ENCODE data around the gene REV3L. TPM values are rescaled to one million over a fixed set of nuclear protein-coding genes. Genes with fewer than 3 reads are reported as not detected.

Gene REV3L
- total and polyA plus RNA-seq, 2 donors (not counting 3 experiments of a cell fraction or from before 2014, with no cell fraction given), result 6.0 to 22.7 TPM

DNA sequence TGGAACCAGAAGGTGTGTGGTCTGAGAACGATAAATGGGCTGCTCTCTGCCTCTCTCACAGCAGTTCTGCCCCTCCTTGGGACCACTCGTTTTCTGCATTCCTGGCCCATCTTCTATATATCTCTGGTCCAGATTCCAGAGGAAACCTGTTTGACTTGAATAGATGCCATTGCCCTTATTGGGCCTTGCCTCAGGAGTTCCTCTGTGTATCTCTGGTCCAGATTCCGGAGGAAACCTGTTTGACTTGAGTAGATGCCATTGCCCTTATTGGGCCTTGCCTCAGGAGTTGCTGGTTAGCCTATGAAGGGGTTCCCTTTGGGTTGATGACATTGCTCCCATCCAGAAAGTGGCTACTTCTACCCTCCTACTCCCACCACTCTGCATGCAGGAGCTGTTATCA, 206.3 kb downstream of the REV3L start:
- no peak overlapping the region for H3K9ac ChIP-seq (replicated peaks; ENCODE audit: extremely low read depth, insufficient read depth, low read length)
- FAIRE-seq (no peak), DNase-seq (ENCODE audit: low read depth, low spot score) (no peak)
- H3K4me3 ChIP-seq (replicated peaks in 1 of 3; ENCODE audit: insufficient read depth in 1 of 3, low read depth in 1 of 3, low read length in 3 of 3), result no peak overlapping the region
- no peaks in the 10 kb centered on the region for H3K79me2 ChIP-seq (ENCODE audit: control insufficient read depth, insufficient read depth, low read length)
- H3K9me3 ChIP-seq (replicated peaks; ENCODE audit: control insufficient read depth, insufficient read depth, low read length), result no peaks in the 10 kb centered on the region
- H3K27me3 ChIP-seq (ENCODE audit: control insufficient read depth in 2 of 2, insufficient read depth in 2 of 2, low read length in 2 of 2), result no peaks in the 10 kb centered on the region
- no TSS peak for BruUV-seq (replicated peaks)
- H3K36me3 ChIP-seq (ENCODE audit: control insufficient read depth in 2 of 2, extremely low read depth in 1 of 2, insufficient read depth in 2 of 2, low read length in 2 of 2), result peaks cover 2 to 5% of the 10 kb centered on the region in 2 experiments
- ChIA-PET POLR2A (no interaction called here), CTCF (no interaction called here)
- no peak for TF ChIP-seq GATA2 (IDR thresholded peaks at IDR 0.05; ENCODE audit: insufficient read depth, insufficient read length, low read depth, low read length)
- TF ChIP-seq MYC (IDR thresholded peaks at IDR 0.05; ENCODE audit: low read depth, low read length), result no peak
- no peak for TF ChIP-seq JUN (IDR thresholded peaks at IDR 0.05; ENCODE audit: borderline replicate concordance, insufficient read depth, insufficient read length, low read depth)
- TF ChIP-seq EZH2 (IDR thresholded peaks at IDR 0.05; ENCODE audit: borderline replicate concordance, low read depth, low read length, severe bottlenecking), result no peak
- TF ChIP-seq, protein P1, sequence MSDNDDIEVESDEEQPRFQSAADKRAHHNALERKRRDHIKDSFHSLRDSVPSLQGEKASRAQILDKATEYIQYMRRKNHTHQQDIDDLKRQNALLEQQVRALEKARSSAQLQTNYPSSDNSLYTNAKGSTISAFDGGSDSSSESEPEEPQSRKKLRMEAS (IDR thresholded peaks at IDR 0.05; ENCODE audit: insufficient read depth, insufficient read length), result no peak
- no peak for TF ChIP-seq POLR2AphosphoS5 (IDR thresholded peaks at IDR 0.05; ENCODE audit: insufficient read depth, low read depth, low read length)
- dilution Hi-C loops (cut with MboI; ENCODE audit: extremely low pct_ligation_motif_present, low sequenced_read_pairs), result no loop called here
- intact Hi-C loops (cut with micrococcal nuclease), result no loop called here
- no peak overlapping the region for H2AFZ ChIP-seq (ENCODE audit: low read depth, low read length)
- H3K4me1 ChIP-seq (ENCODE audit: control insufficient read depth, extremely low read depth, insufficient read depth, low read length), result no peaks in the 10 kb centered on the region
- no peaks in the 10 kb centered on the region for H3K9me1 ChIP-seq (replicated peaks; ENCODE audit: control insufficient read depth, extremely low read depth, insufficient read depth, low read length)
- H3K4me2 ChIP-seq (ENCODE audit: insufficient read depth, low read length), result no peak overlapping the region
- no peak overlapping the region for H3K27ac ChIP-seq (ENCODE audit: insufficient read depth, low read depth, low read length)
- H4K20me1 ChIP-seq (replicated peaks; ENCODE audit: control insufficient read depth, extremely low read depth, insufficient read depth, low read length), result no peaks in the 10 kb centered on the region

DNA sequence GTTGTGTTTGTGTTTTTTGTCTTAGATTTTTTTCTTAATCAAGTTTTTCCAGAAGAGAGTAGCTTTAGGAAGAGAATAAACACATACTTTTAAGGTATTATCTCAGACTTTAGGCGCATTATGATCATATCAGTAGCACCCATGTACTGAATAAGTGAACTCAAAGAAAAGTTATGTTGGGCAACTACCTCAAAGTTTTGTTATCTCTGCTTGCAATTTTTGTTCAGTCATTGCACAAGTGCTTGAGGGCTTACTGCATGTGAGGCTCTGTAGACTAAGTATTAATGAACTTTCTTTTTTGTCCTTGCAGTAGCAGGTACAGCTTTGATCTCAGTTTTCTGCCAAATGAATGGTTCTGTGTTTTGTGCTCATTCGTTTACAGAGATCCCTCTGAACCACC, 206.7 kb downstream of the REV3L start:
- no peaks in the 10 kb centered on the region for H3K4me1 ChIP-seq (ENCODE audit: control insufficient read depth, extremely low read depth, insufficient read depth, low read length)
- peaks cover 2 to 5% of the 10 kb centered on the region in 2 experiments for H3K36me3 ChIP-seq (ENCODE audit: control insufficient read depth in 2 of 2, extremely low read depth in 1 of 2, insufficient read depth in 2 of 2, low read length in 2 of 2)
- H3K4me2 ChIP-seq (ENCODE audit: insufficient read depth, low read length), result no peak overlapping the region
- no peaks in the 10 kb centered on the region for H3K79me2 ChIP-seq (ENCODE audit: control insufficient read depth, insufficient read depth, low read length)
- intact Hi-C loops (cut with micrococcal nuclease), result no loop called here
- no peaks in the 10 kb centered on the region for H3K27me3 ChIP-seq (ENCODE audit: control insufficient read depth in 2 of 2, insufficient read depth in 2 of 2, low read length in 2 of 2)
- no peaks in the 10 kb centered on the region for H3K9me1 ChIP-seq (replicated peaks; ENCODE audit: control insufficient read depth, extremely low read depth, insufficient read depth, low read length)
- POLR2A ChIA-PET, result no interaction called here
- no peak overlapping the region for H3K27ac ChIP-seq (ENCODE audit: insufficient read depth, low read depth, low read length)
- H3K9me3 ChIP-seq (replicated peaks; ENCODE audit: control insufficient read depth, insufficient read depth, low read length), result no peaks in the 10 kb centered on the region
- no TSS peak for BruUV-seq (replicated peaks)
- DNase-seq (ENCODE audit: low read depth, low spot score) (no peak), FAIRE-seq (no peak)
- TF ChIP-seq FOS (IDR thresholded peaks at IDR 0.05; ENCODE audit: borderline replicate concordance, insufficient read depth, low read length), result no peak
- TF ChIP-seq EZH2 (IDR thresholded peaks at IDR 0.05; ENCODE audit: borderline replicate concordance, low read depth, low read length, severe bottlenecking), result no peak
- no peak for TF ChIP-seq POLR2A (IDR thresholded peaks at IDR 0.05; ENCODE audit: low read depth, low read length)
- TF ChIP-seq GATA2 (IDR thresholded peaks at IDR 0.05; ENCODE audit: insufficient read depth, insufficient read length, low read depth, low read length), result no peak
- TF ChIP-seq, protein P2, sequence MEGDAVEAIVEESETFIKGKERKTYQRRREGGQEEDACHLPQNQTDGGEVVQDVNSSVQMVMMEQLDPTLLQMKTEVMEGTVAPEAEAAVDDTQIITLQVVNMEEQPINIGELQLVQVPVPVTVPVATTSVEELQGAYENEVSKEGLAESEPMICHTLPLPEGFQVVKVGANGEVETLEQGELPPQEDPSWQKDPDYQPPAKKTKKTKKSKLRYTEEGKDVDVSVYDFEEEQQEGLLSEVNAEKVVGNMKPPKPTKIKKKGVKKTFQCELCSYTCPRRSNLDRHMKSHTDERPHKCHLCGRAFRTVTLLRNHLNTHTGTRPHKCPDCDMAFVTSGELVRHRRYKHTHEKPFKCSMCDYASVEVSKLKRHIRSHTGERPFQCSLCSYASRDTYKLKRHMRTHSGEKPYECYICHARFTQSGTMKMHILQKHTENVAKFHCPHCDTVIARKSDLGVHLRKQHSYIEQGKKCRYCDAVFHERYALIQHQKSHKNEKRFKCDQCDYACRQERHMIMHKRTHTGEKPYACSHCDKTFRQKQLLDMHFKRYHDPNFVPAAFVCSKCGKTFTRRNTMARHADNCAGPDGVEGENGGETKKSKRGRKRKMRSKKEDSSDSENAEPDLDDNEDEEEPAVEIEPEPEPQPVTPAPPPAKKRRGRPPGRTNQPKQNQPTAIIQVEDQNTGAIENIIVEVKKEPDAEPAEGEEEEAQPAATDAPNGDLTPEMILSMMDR (IDR thresholded peaks at IDR 0.05; ENCODE audit: extremely low read depth in 1 of 2, insufficient read depth in 1 of 2, low read depth in 1 of 2, low read length in 2 of 2), result no peak
- TF ChIP-seq, protein P1 (IDR thresholded peaks at IDR 0.05; ENCODE audit: insufficient read depth, insufficient read length), result no peak
- TF ChIP-seq JUN (IDR thresholded peaks at IDR 0.05; ENCODE audit: borderline replicate concordance, insufficient read depth, insufficient read length, low read depth), result no peak
- TF ChIP-seq MYC (IDR thresholded peaks at IDR 0.05; ENCODE audit: low read depth, low read length), result no peak
- TF ChIP-seq POLR2AphosphoS5 (IDR thresholded peaks at IDR 0.05; ENCODE audit: insufficient read depth, low read depth, low read length), result no peak
- CTCF ChIA-PET, result no interaction called here
- H3K9ac ChIP-seq (replicated peaks; ENCODE audit: extremely low read depth, insufficient read depth, low read length), result no peak overlapping the region
- no peaks in the 10 kb centered on the region for H4K20me1 ChIP-seq (replicated peaks; ENCODE audit: control insufficient read depth, extremely low read depth, insufficient read depth, low read length)
- dilution Hi-C loops (cut with MboI; ENCODE audit: extremely low pct_ligation_motif_present, low sequenced_read_pairs), result no loop called here
- no peak overlapping the region for H3K4me3 ChIP-seq (replicated peaks in 1 of 3; ENCODE audit: insufficient read depth in 1 of 3, low read depth in 1 of 3, low read length in 3 of 3)
- H2AFZ ChIP-seq (ENCODE audit: low read depth, low read length), result no peak overlapping the region

Measured in endothelial cell of umbilical vein (primary cell).